Heart left ventricle (tissue), 13 donors: ENCODE data around the gene GPR139.

Experiments used
- POLR2A ChIP-seq, 2 donors: fragments of 450-650 bp; IDR thresholded peaks; one replicate each; pipeline ENCODE4 v1.6.1; 2017; ENCODE audit warnings: antibody characterized with exemption in 2 of 2, mild to moderate bottlenecking in 2 of 2, moderate library complexity in 2 of 2
- TF ChIP-seq, protein P1 (sequence below), 12 donors: fragments of 200-600 bp; sonication (generic) in 4 of 12; IDR thresholded peaks; one replicate each; pipeline versions ENCODE4 v1.5.0 to v1.8.0; 2018 to 2022; ENCODE audit warnings: antibody characterized with exemption in 12 of 12, mild to moderate bottlenecking in 5 of 12
- donor health status: ischemic (EF 13 %, LVEDD 7.1; RV severe dilation, severe dysfunction).
- donor health status: DM: no; HTN: yes; CAD: no.
- donor health status: DM: no; HTN: no; CAD: no.
- donor health status: ischemic (EF 25% LVEDD 6.9; RV normal size, moderate dysfunction).
- donor health status: ischemic (EF 25% LVEDD 5.7; RV mildly dilated, moderate dysfunction).
- donor health status: ischemic (EF 35%, LVEDD 5.7; RV mildly dilated, moderate dysfunction).
- donor health status: nonischemic (EF 11% LVEDD 7.7; RV severe dilation, severe dysfunction).
- donor health status: DM: yes; HTN: yes; CAD: no.
- donor health status: PGD.
- donor health status: ischemic (EF 29% LVEDD 5.4; RV normal size, mild dysfunction).
- donor health status: nonischemic (EF 23%, LVEDD 6.1; RV moderate dilation, normal function).

- TF ChIP-seq, protein P1, sequence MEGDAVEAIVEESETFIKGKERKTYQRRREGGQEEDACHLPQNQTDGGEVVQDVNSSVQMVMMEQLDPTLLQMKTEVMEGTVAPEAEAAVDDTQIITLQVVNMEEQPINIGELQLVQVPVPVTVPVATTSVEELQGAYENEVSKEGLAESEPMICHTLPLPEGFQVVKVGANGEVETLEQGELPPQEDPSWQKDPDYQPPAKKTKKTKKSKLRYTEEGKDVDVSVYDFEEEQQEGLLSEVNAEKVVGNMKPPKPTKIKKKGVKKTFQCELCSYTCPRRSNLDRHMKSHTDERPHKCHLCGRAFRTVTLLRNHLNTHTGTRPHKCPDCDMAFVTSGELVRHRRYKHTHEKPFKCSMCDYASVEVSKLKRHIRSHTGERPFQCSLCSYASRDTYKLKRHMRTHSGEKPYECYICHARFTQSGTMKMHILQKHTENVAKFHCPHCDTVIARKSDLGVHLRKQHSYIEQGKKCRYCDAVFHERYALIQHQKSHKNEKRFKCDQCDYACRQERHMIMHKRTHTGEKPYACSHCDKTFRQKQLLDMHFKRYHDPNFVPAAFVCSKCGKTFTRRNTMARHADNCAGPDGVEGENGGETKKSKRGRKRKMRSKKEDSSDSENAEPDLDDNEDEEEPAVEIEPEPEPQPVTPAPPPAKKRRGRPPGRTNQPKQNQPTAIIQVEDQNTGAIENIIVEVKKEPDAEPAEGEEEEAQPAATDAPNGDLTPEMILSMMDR (IDR thresholded peaks at IDR 0.05) = no peak
- no peak for TF ChIP-seq POLR2A (IDR thresholded peaks at IDR 0.05)
These were observed 31.6 kb downstream of the GPR139 start for GRCh38 chr16:20041924-20042596.
